Adrenal gland (tissue), 12 donors: ENCODE results near the gene RHOBTB1. TPM values are rescaled to one million over a fixed set of nuclear protein-coding genes. Genes with fewer than 3 reads are reported as not detected.
"Not testable (repeated sequence)": the region's sequence is repeated elsewhere in the genome, so short reads cannot be mapped to it uniquely, and the experiment has no call there.

Experiments used
- DNase-seq, 7 donors: peaks; one replicate each; pipeline ENCODE4 v3.0.0-alpha.2; 2019 to 2020
- H3K27ac ChIP-seq, 5 donors: fragments of 200-600 bp; sonication (generic) in 4 of 5; 1 replicate in 3 of 5; 2 replicates in 2 of 5; pipeline versions ENCODE4 v1.5.1 to v1.8.0; 2016 to 2020; ENCODE audit warnings: mild to moderate bottlenecking in 1 of 5
- H3K27me3 ChIP-seq: fragments of 200-600 bp; 2 replicates; pipeline ENCODE4 v1.8.0; 2021
- H3K36me3 ChIP-seq, 2 donors: fragments of 200-600 bp; replicated peaks in 1 of 2; 1 replicate in 1 of 2; 2 replicates in 1 of 2; pipeline versions ENCODE4 v1.5.1 to v1.8.0; 2018 to 2022
- H3K4me1 ChIP-seq, 2 donors: fragments of 200-600 bp; replicated peaks in 1 of 2; 1 replicate in 1 of 2; 2 replicates in 1 of 2; pipeline versions ENCODE4 v1.5.1 to v1.8.0; 2018 to 2021
- H3K4me3 ChIP-seq, 4 donors: fragments of 200-600 bp; sonication (generic) in 3 of 4; one replicate each; pipeline ENCODE4 v1.5.1; 2016 to 2018
- H3K9me3 ChIP-seq, 3 donors: fragments of 200-600 bp; sonication (generic) in 1 of 3; replicated peaks in 1 of 3; 1 replicate in 2 of 3; 2 replicates in 1 of 3; pipeline versions ENCODE4 v1.5.1 to v1.8.0; 2016 to 2021
- CTCF ChIP-seq, 6 experiments: fragments of 450-650 bp in 4 of 6; fragments of 200-600 bp in 2 of 6; sonication (generic) in 1 of 6; IDR thresholded peaks; 1 replicate in 5 of 6; 2 replicates in 1 of 6; pipeline versions ENCODE4 v1.5.1 to v1.8.0; 2016 to 2021; ENCODE audit warnings: antibody characterized with exemption in 6 of 6, mild to moderate bottlenecking in 2 of 6, moderate library complexity in 1 of 6
- POLR2A ChIP-seq, 2 donors: fragments of 450-650 bp; IDR thresholded peaks; one replicate each; pipeline ENCODE4 v1.6.1; 2017; ENCODE audit warnings: antibody characterized with exemption in 2 of 2, mild to moderate bottlenecking in 2 of 2, moderate library complexity in 1 of 2
- WGBS, 4 donors: extraction: QIAGEN DNeasy Blood & Tissue Kit in 2 of 4; methylation state at CpG; one replicate each; pipeline versions ENCODE4 v1.1.5 to v1.1.7; 2013 to 2017; 5-methylcytosine and 5-hydroxymethylcytosine counted together
- intact Hi-C, 2 donors: fragments of 100-400 bp; cut with DNase I; formaldehyde crosslinking; loops; one replicate each; pipeline versions ENCODE4 v1.14.1 to v1.15.0; 2022 to 2023
- polyA plus RNA-seq, 3 donors: library from polyadenylated mRNA; stranded (reverse); fragments of 200-250 nt in 2 of 3; fragments of 350-450 nt in 1 of 3; fragmentation: Illumina TruSeq in 1 of 3; extraction: RNeasy Lipid Tissue Mini Kit (QIAGEN cat#74804) in 1 of 3; gene quantifications; one replicate each; pipeline ENCODE4 v1.2.3, GENCODE V29; 2013 to 2014
- total RNA-seq, 9 donors: library from RNA; depleted of rRNA in 4 of 9; stranded (reverse); fragments of >200 nt in 4 of 9; fragments of 120-200 nt in 1 of 9; fragmentation: NEBNext Ultra II Directional in 1 of 9; extraction: Animal tissue kit (Norgen Biotek cat#: 25700) in 1 of 9; gene quantifications; one replicate each; pipeline versions ENCODE4 v1.1.0 to v1.2.4, GENCODE V29; 2013 to 2023
- donor health status: healthy with polysubstance abuse.
- donor health status: Bipolar disorder and iron deficiency.
- donor health status: DM: yes; HTN: yes; CAD: no.
- donor health status: DM: no; HTN: no; CAD: no.
- donor health status: DM: no; HTN: no; CAD: no.
- donor health status: DM: yes; HTN: yes; CAD: no.

Gene RHOBTB1
- total and polyA plus RNA-seq, 12 donors, result 7.9 to 122 (median 26.6) TPM

- intact Hi-C loops, result no loop called here
- TF ChIP-seq CTCF (IDR thresholded peaks at IDR 0.05), result no peak
- no peak for TF ChIP-seq POLR2A (IDR thresholded peaks at IDR 0.05)
- H3K36me3 ChIP-seq, result no peaks in the 10 kb centered on the region
- H3K9me3 ChIP-seq, result no peaks in the 10 kb centered on the region
- no peaks in the 10 kb centered on the region for H3K27me3 ChIP-seq
- no peaks in the 10 kb centered on the region for H3K4me1 ChIP-seq
- no peak for DNase-seq
- H3K4me3 ChIP-seq, result no peak overlapping the region
- H3K27ac ChIP-seq, result no peak overlapping the region
These were observed 109.6 kb downstream of the RHOBTB1 start for GRCh38 chr10:60834401-60834800.

DNA sequence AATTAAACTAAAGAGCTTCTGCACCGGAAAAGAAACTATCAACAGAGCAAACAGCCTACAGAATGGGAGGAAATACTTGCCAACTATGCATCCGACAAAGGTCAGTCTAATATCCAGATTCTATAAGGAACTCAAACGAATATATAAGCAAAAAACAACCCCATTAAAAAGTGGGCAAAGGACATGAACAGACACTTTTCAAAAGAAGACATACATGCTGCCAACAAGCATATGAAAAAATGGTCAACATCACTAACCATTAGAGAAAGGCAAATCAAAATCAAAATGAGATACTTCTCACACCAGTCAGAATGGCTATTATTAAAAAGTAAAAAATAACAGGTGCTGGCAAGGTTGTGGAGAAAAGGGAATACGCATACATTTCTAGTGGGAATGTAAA, 111.8 kb downstream of the RHOBTB1 start:
- 86 to 90% (median 87%) methylated on average over 4 of the region's 4 CpGs for WGBS, 4 donors
- H3K27me3 ChIP-seq, intact Hi-C loops, H3K27ac ChIP-seq, H3K9me3 ChIP-seq, H3K36me3 ChIP-seq, H3K4me3 ChIP-seq, DNase-seq: not testable (repeated sequence)
- peaks cover 12 to 16% of the 10 kb centered on the region in 2 donors for H3K4me1 ChIP-seq

GRCh38 chr10:60828489-60828852, 115.5 kb downstream of the RHOBTB1 start:
- 45 to 69% (median 56%) methylated on average over 1 of the region's 1 CpG for WGBS, 4 donors
- Histone ChIP-seq H3K4me1 (peaks cover 12 to 16% of the 10 kb centered on the region in 2 donors), H3K27me3 (no peaks in the 10 kb centered on the region), H3K4me3 (peak overlapping the region in 1 of 4 donors; percentile 4), H3K36me3 (no peaks in the 10 kb centered on the region), H3K9me3 (no peaks in the 10 kb centered on the region), H3K27ac (peak overlapping the region in 3 of 5 donors; percentile 37 to 78 (median 50))
- intact Hi-C loops, result no loop called here
- TF ChIP-seq POLR2A (IDR thresholded peaks at IDR 0.05) (no peak), CTCF (IDR thresholded peaks at IDR 0.05) (no peak)
- DNase-seq, result no peak

- DNase-seq, result peak in 4 of 7 donors; percentile 23 to 35 (median 28)
- H3K27me3 ChIP-seq, result no peaks in the 10 kb centered on the region
- intact Hi-C loops, result no loop called here
- no peak for TF ChIP-seq POLR2A (IDR thresholded peaks at IDR 0.05)
- TF ChIP-seq CTCF (IDR thresholded peaks at IDR 0.05), result no peak
- peaks cover 12 to 16% of the 10 kb centered on the region in 2 donors for H3K4me1 ChIP-seq
- 6 to 14% (median 10%) methylated on average over 5 of the region's 5 CpGs for WGBS, 4 donors
- peak overlapping the region in 4 of 5 donors; percentile 10 to 78 (median 44) for H3K27ac ChIP-seq
- H3K4me3 ChIP-seq, result peak overlapping the region in 1 of 4 donors; percentile 4
- no peaks in the 10 kb centered on the region for H3K36me3 ChIP-seq
- H3K9me3 ChIP-seq, result no peaks in the 10 kb centered on the region
These were observed 116.0 kb downstream of the RHOBTB1 start for GRCh38 chr10:60827791-60828488.

- intact Hi-C loops, result no loop called here
- no peak overlapping the region for H3K27ac ChIP-seq
- H3K27me3 ChIP-seq, result no peaks in the 10 kb centered on the region
- no peaks in the 10 kb centered on the region for H3K36me3 ChIP-seq
- TF ChIP-seq POLR2A (IDR thresholded peaks at IDR 0.05), result no peak
- no peak for TF ChIP-seq CTCF (IDR thresholded peaks at IDR 0.05)
- 77 to 85% (median 82%) methylated on average over 4 of the region's 4 CpGs for WGBS, 4 donors
- H3K9me3 ChIP-seq, result no peaks in the 10 kb centered on the region
- no peak overlapping the region for H3K4me3 ChIP-seq
- H3K4me1 ChIP-seq, result peaks cover 12 to 20% of the 10 kb centered on the region in 2 donors
- DNase-seq, result no peak
These were observed 118.5 kb downstream of the RHOBTB1 start for GRCh38 chr10:60825520-60825919.
